Activated naive CD8-positive, alpha-beta T cell treated with anti-CD3 and anti-CD28 coated beads for 36 hours (primary cell): ENCODE data around the gene SGK1. TPM values are rescaled to one million over a fixed set of nuclear protein-coding genes. Genes with fewer than 3 reads are reported as not detected.
A peak's percentile ranks its signal among the peaks of the same experiment; 100 is the strongest.
"Not testable (repeated sequence)": the region's sequence is repeated elsewhere in the genome, so short reads cannot be mapped to it uniquely, and the experiment has no call there.

Source experiments
- DNase-seq: peaks from one replicate; pipeline ENCODE4 v3.0.0; 2021
- H3K27ac Mint-ChIP-seq: one replicate; pipeline ENCODE4 v1.8.0; 2022; ENCODE audit warnings: mild to moderate bottlenecking, moderate library complexity, mixed read lengths
- H3K27me3 Mint-ChIP-seq: one replicate; pipeline ENCODE4 v1.8.0; 2022; ENCODE audit warnings: mild to moderate bottlenecking, mixed read lengths
- H3K36me3 Mint-ChIP-seq: one replicate; pipeline ENCODE4 v1.8.0; 2021; ENCODE audit warnings: mild to moderate bottlenecking, mixed read lengths
- H3K4me1 Mint-ChIP-seq: one replicate; pipeline ENCODE4 v1.8.0; 2021; ENCODE audit warnings: mixed read lengths
- H3K4me3 Mint-ChIP-seq: one replicate; pipeline ENCODE4 v1.8.0; 2022; ENCODE audit warnings: mild to moderate bottlenecking, moderate library complexity, mixed read lengths
- H3K9me3 Mint-ChIP-seq: one replicate; pipeline ENCODE4 v1.8.0; 2022; ENCODE audit warnings: mixed read lengths
- total RNA-seq, 2 experiments: library from RNA; stranded (reverse); gene quantifications; one replicate each; pipeline ENCODE4 v1.2.3, GENCODE V29; 2021

SGK1 gene
- total RNA-seq, 2 experiments from 2014 or later: 129 to 141 TPM

GRCh38 chr6:134261766-134262165, 56.1 kb downstream of the SGK1 start:
- H3K27ac Mint-ChIP-seq: no peak overlapping the region
- H3K4me3 Mint-ChIP-seq: no peak overlapping the region
- peaks cover 1% of the 10 kb centered on the region for H3K4me1 Mint-ChIP-seq
- DNase-seq: no peak
- H3K27me3 Mint-ChIP-seq: no peaks in the 10 kb centered on the region
- H3K9me3 Mint-ChIP-seq: no peaks in the 10 kb centered on the region
- H3K36me3 Mint-ChIP-seq: no peaks in the 10 kb centered on the region

GRCh38 chr6:134258849-134259306, 59.0 kb downstream of the SGK1 start:
- no peaks in the 10 kb centered on the region for H3K36me3 Mint-ChIP-seq
- H3K4me1 Mint-ChIP-seq: peaks cover 10% of the 10 kb centered on the region
- H3K27me3 Mint-ChIP-seq: no peaks in the 10 kb centered on the region
- no peaks in the 10 kb centered on the region for H3K9me3 Mint-ChIP-seq
- no peak overlapping the region for H3K4me3 Mint-ChIP-seq
- DNase-seq: no peak
- no peak overlapping the region for H3K27ac Mint-ChIP-seq

- Mint-ChIP-seq H3K27ac (no peak overlapping the region), H3K4me3 (no peak overlapping the region), H3K27me3 (no peaks in the 10 kb centered on the region), H3K9me3 (no peaks in the 10 kb centered on the region), H3K4me1 (peaks cover 11% of the 10 kb centered on the region), H3K36me3 (no peaks in the 10 kb centered on the region)
- DNase-seq: no peak
Observed at GRCh38 chr6:134257516-134257915, 60.4 kb downstream of the SGK1 start.

- no peak overlapping the region for H3K27ac Mint-ChIP-seq
- H3K4me1 Mint-ChIP-seq: peaks cover 13% of the 10 kb centered on the region
- no peaks in the 10 kb centered on the region for H3K9me3 Mint-ChIP-seq
- H3K4me3 Mint-ChIP-seq: no peak overlapping the region
- no peaks in the 10 kb centered on the region for H3K36me3 Mint-ChIP-seq
- no peaks in the 10 kb centered on the region for H3K27me3 Mint-ChIP-seq
- DNase-seq: no peak
Observed at GRCh38 chr6:134256862-134257261, 61.0 kb downstream of the SGK1 start.

GRCh38 chr6:134255280-134255679, 62.6 kb downstream of the SGK1 start:
- H3K27me3 Mint-ChIP-seq, H3K36me3 Mint-ChIP-seq, H3K4me3 Mint-ChIP-seq, H3K27ac Mint-ChIP-seq, DNase-seq, H3K9me3 Mint-ChIP-seq: not testable (repeated sequence)
- H3K4me1 Mint-ChIP-seq: peaks cover 21% of the 10 kb centered on the region

- no peak overlapping the region for H3K27ac Mint-ChIP-seq
- H3K4me3 Mint-ChIP-seq: no peak overlapping the region
- peaks cover 4% of the 10 kb centered on the region for H3K36me3 Mint-ChIP-seq
- no peaks in the 10 kb centered on the region for H3K27me3 Mint-ChIP-seq
- DNase-seq: no peak
- H3K9me3 Mint-ChIP-seq: no peaks in the 10 kb centered on the region
- peaks cover 33% of the 10 kb centered on the region for H3K4me1 Mint-ChIP-seq
Observed at GRCh38 chr6:134254118-134254517, 63.8 kb downstream of the SGK1 start.

GRCh38 chr6:134253681-134254080, 64.2 kb downstream of the SGK1 start:
- DNase-seq: no peak
- Mint-ChIP-seq H3K4me3 (no peak overlapping the region), H3K27ac (no peak overlapping the region), H3K4me1 (peaks cover 37% of the 10 kb centered on the region), H3K36me3 (peaks cover 7% of the 10 kb centered on the region), H3K9me3 (peaks cover 4% of the 10 kb centered on the region), H3K27me3 (no peaks in the 10 kb centered on the region)

GRCh38 chr6:134251320-134251719, 66.6 kb downstream of the SGK1 start:
- no peak for DNase-seq
- Mint-ChIP-seq H3K4me1 (peaks cover 52% of the 10 kb centered on the region), H3K27me3 (no peaks in the 10 kb centered on the region), H3K27ac (no peak overlapping the region), H3K4me3 (no peak overlapping the region), H3K36me3 (peaks cover 9% of the 10 kb centered on the region), H3K9me3 (peaks cover 6% of the 10 kb centered on the region)

- DNase-seq: no peak
- peaks cover 53% of the 10 kb centered on the region for H3K4me1 Mint-ChIP-seq
- peak overlapping the region; percentile 99 for H3K27ac Mint-ChIP-seq
- H3K4me3 Mint-ChIP-seq: no peak overlapping the region
- H3K9me3 Mint-ChIP-seq: peaks cover 8% of the 10 kb centered on the region
- H3K36me3 Mint-ChIP-seq: peaks cover 12% of the 10 kb centered on the region
- no peaks in the 10 kb centered on the region for H3K27me3 Mint-ChIP-seq
Observed at GRCh38 chr6:134250776-134251175, 67.1 kb downstream of the SGK1 start.

- H3K9me3 Mint-ChIP-seq: peaks cover 8% of the 10 kb centered on the region
- peak overlapping the region; percentile 99 for H3K27ac Mint-ChIP-seq
- peak overlapping the region; percentile 29 for H3K4me3 Mint-ChIP-seq
- DNase-seq: no peak
- H3K4me1 Mint-ChIP-seq: peaks cover 61% of the 10 kb centered on the region
- H3K36me3 Mint-ChIP-seq: peaks cover 18% of the 10 kb centered on the region
- no peaks in the 10 kb centered on the region for H3K27me3 Mint-ChIP-seq
Observed at GRCh38 chr6:134249759-134250602, 67.9 kb downstream of the SGK1 start.

- H3K27ac Mint-ChIP-seq: peak overlapping the region; percentile 99
- no peaks in the 10 kb centered on the region for H3K27me3 Mint-ChIP-seq
- peaks cover 65% of the 10 kb centered on the region for H3K4me1 Mint-ChIP-seq
- H3K9me3 Mint-ChIP-seq: peaks cover 8% of the 10 kb centered on the region
- H3K36me3 Mint-ChIP-seq: peaks cover 19% of the 10 kb centered on the region
- no peak for DNase-seq
- peak overlapping the region; percentile 29 for H3K4me3 Mint-ChIP-seq
Observed at GRCh38 chr6:134249239-134249758, 68.6 kb downstream of the SGK1 start.

GRCh38 chr6:134247844-134248580, 69.9 kb downstream of the SGK1 start:
- Mint-ChIP-seq H3K27ac (peak overlapping the region; percentile 99), H3K4me1 (peaks cover 65% of the 10 kb centered on the region), H3K36me3 (peaks cover 19% of the 10 kb centered on the region), H3K9me3 (peaks cover 8% of the 10 kb centered on the region), H3K4me3 (peak overlapping the region; percentile 22), H3K27me3 (no peaks in the 10 kb centered on the region)
- DNase-seq: no peak

- Mint-ChIP-seq H3K4me1 (peaks cover 63% of the 10 kb centered on the region), H3K4me3 (peak overlapping the region; percentile 49), H3K9me3 (peaks cover 8% of the 10 kb centered on the region), H3K27ac (peak overlapping the region; percentile 99), H3K36me3 (peaks cover 19% of the 10 kb centered on the region), H3K27me3 (no peaks in the 10 kb centered on the region)
- peak; percentile 78 for DNase-seq
Observed at GRCh38 chr6:134247231-134247833, 70.6 kb downstream of the SGK1 start.

GRCh38 chr6:134245706-134246105, 72.2 kb downstream of the SGK1 start:
- Mint-ChIP-seq H3K4me1 (peaks cover 67% of the 10 kb centered on the region), H3K27me3 (no peaks in the 10 kb centered on the region), H3K9me3 (peaks cover 10% of the 10 kb centered on the region), H3K4me3 (no peak overlapping the region), H3K27ac (peak overlapping the region; percentile 84), H3K36me3 (peaks cover 22% of the 10 kb centered on the region)
- no peak for DNase-seq

GRCh38 chr6:134245041-134245440, 72.9 kb downstream of the SGK1 start:
- Mint-ChIP-seq H3K9me3 (peaks cover 10% of the 10 kb centered on the region), H3K4me3 (no peak overlapping the region), H3K36me3 (peaks cover 25% of the 10 kb centered on the region), H3K27me3 (no peaks in the 10 kb centered on the region), H3K27ac (peak overlapping the region; percentile 84), H3K4me1 (peaks cover 67% of the 10 kb centered on the region)
- DNase-seq: no peak
